ENCODE results near the gene GRAMD2A.

GRAMD2A gene

GRCh38 chr15:72217216-72217615 lies 19.6 kb upstream of the GRAMD2A start:
- no peak for DNase-seq (ENCODE audit: low read depth)

DNA sequence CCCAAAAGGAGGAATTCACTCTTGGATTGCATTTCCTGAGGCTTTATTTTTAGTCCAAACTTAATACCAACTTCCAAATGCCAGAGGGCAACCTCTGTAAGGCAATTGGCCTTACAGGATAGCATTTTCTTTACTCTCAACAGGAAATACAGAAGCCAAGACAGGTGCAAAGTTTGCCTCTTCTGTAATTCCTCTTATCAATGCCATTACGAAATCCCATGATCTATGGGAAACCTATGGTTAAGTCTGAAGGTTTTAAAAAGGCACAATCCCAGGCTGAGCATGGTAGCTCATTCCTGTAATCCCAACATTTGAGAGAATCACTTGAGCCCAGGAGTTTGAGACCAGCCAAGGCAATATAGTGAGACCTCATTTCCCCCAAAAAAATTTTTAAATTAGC lies 18.5 kb upstream of the GRAMD2A start:
- no peak for DNase-seq (ENCODE audit: low read depth)

DNA sequence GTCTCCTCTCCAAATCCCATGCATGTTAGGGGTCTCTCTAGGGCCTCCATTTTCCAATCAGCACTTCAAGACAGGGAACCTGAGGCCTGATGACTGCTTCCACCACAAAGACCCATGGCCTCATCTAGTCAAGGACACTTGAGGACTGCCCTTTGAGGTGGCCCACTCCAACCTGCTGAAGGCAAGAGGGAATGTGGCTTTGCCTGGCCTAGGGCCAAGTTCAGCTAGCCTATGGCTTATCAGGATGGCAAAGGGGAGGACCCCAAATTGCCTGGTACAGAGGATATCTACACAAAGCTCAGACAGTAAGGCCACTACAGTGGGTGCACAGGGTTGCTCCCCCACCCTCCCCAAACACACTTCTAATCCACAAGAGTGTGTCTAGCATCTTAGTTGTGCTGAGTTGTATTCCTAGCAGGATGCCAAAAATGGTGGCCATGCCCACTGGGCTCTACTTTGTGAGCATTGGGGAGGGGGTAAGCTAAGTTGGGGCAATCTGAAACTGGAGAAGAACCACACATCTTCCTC lies 10.0 kb upstream of the GRAMD2A start:
- no peak for DNase-seq (ENCODE audit: low read depth)

GRCh38 chr15:72206677-72207000 lies 9.1 kb upstream of the GRAMD2A start:
- no peak for DNase-seq (ENCODE audit: low read depth)

DNA sequence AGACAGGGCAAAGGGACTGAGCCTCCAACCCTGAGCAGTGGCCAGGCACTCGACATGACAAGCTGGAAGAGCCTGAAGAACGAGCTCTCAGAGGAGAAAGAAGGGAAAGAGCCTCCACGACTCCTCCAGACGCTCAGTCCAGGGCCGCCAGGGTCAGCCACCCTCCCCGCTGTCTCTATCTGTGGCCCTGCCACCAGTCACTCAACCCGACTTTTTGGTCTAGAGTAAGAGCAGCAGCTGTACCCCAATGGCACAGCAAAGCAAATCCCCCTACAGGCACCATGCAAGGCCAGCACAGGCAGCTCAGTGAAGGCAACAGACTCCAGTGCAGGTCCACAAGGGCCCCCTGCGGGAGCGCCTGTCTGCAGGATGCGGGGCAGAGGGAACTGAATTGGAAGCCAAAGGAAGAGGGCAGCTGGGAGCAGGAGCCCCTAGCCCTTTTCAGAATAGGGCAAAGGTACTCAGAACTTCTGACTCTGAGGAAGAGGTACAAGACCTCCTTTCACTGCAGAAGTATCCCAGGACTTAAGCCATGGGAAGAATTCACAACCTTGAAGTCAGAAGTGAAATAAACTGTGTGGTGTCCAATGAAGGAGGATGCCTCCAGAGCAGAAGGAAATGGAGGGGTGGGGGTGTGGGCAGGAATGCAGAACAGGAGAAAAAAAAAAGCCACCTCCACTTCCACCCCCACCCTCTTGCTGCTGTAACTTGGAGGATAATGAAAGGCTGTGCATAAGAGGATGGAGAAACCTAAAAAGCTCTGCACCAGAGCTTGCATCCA lies 8.5 kb upstream of the GRAMD2A start:
- DNase-seq (ENCODE audit: low read depth): no peak

DNA sequence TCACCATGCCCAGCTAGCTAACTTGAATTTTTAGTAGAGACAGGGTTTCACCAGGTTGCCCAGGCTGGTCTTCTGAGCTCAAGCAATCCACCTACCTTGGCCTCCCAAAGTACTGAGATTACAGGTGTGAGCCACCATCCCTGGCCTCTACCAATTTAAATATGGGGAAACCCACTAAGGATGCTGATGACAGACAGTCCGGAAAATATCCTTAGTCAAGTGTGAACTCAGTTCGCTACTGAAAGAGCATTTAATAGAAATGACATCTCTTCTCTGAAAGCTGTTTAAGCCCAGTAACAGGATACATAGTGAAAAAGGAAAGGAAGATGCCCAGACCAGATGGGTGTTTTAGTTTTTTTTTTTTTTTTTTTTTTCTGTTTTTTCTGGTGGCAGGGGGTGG lies 7.7 kb upstream of the GRAMD2A start:
- no peak for DNase-seq (ENCODE audit: low read depth)

GRCh38 chr15:72203507-72203837 lies 5.9 kb upstream of the GRAMD2A start:
- no peak for DNase-seq (ENCODE audit: low read depth)

GRCh38 chr15:72202801-72203506 lies 5.4 kb upstream of the GRAMD2A start:
- DNase-seq (ENCODE audit: low read depth): no peak

DNA sequence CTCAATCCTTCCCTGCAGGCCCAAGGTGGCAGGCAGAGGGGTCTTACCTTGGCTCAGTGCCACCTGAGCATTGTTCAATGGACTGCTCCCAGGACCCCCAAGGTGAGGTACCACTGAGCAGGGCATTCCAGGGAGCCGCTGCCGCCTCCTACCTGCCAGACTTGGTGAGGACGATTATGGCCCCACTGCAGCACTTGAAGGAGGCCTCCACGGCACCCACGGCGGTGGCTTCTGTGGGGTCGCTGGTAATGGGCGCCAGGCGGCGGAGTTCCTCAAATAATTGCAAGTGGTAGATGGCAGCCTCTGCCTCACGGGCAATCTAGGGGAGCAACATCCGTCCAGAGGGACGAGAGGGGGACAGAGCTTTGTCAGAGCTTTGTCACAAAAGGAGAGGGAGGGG lies 4.7 kb upstream of the GRAMD2A start:
- DNase-seq (ENCODE audit: low read depth): no peak

DNA sequence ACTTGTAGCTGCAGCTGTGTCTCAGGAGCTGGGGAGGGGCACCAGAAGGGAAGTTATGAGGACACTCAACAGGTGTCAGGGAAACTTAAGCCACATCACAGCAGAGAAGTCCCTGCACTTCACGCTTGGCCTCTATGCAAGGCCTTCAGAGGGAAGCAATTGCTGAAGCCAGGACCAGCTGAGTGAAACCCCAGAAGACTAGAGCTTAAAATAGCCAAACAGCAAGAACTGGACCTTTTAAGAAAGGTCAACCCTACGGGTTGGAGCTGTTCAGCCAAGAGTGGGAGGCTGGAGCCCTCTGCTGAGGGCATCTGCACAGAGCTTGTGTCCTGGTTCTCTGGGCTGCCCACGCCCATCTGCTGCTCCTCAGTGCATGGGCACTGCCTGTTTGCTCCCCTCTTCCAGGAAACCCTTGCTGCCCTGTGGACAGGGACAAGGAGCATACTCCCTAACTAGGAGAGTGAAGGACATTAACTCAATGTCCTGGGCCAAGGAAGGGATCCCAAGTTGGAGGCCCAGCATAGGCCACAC lies 3.9 kb upstream of the GRAMD2A start:
- no peak for DNase-seq (ENCODE audit: low read depth)

DNA sequence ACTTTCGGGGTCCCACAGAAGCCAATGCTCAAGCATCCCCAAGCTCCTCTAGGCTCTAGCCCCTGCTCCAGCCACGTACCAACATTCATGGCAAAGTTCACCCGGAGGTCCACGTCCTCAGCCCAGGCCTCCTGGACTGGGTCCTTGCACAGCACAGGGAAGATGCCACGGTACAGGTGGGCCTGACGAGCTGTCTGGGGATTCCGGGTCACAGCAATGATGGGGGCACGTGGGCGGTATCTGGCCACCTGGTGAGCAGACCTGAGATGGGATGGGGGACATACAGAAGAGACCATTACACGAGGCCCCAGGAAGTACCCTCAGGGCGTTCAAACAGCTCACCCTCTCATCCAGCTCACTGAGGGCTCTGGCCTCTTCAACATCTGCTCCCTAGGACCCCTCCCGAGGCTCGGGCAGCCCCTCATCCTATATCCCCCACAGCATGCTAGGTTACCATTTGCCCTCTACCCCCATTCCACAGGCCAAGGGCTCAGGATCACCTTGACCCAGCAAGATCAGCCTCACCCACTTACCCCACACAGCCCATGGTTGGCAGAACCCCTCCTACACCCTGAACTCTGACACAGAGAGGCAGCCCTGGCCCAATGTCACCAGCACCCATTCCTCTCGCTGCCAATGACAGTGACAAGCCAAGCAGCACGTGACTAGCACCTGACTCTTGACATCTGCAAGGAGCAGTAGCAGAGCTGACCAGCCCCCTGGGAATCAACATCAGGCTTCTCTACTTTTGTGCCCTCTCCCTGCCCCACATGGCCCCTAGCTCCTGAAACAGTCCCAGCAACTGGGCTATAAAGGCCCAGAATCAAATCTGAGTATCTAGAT lies 3.0 kb upstream of the GRAMD2A start:
- no peak for DNase-seq (ENCODE audit: low read depth)

DNA sequence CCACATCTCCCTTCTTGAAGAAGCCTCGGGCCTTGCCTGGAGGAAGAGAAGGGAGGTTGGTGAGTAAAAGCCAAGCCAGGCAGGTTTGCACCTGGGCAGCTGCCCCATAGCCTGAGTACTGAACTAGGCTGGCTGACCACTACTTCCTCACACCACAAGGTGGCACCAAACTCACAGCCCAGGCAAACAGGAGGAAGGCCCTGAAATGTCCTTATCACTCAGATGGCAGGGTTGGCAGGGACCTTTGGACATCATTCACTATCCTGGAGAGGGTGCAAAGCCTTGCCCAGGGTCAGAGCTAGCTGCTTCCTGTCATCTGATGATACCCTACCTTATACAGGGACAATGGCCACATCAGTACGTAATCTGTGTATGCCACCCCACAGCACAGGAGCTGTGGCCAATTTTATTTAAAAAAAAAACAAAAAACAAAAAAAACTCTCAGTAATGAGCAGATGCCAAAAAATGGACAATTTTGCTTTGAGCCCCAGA lies 2.2 kb upstream of the GRAMD2A start:
- no peak for DNase-seq (ENCODE audit: low read depth)

- DNase-seq (ENCODE audit: low read depth): no peak
Measured at GRCh38 chr15:72199205-72199515, 1.6 kb upstream of the GRAMD2A start.

- no peak for DNase-seq (ENCODE audit: low read depth)
Measured at GRCh38 chr15:72198356-72199204, 993 bp upstream of the GRAMD2A start.

GRCh38 chr15:72197041-72197459 lies 537 bp downstream of the GRAMD2A start:
- DNase-seq (ENCODE audit: low read depth): no peak

- no peak for DNase-seq (ENCODE audit: low read depth)
Measured at GRCh38 chr15:72196409-72197040, 1.1 kb downstream of the GRAMD2A start.

DNA sequence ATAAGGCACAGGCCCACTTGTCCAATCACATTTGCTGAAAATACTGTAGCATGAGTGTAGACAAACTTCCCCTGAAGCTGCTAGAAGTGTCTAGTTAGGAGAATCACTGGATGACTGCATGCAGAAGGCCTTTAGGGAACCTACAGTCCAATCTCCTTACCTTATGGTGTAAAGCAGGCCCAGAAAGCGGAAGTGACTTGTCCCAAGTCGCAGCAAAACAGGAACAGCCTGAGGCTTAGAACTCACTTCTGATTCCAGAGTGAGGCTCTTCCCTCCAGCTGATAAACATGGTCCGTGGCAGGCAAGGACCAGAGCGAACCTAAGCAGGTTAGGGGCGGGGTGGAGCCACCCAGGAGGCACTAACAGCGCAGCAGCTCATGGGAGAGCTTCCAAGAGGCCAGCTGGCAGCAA lies 2.5 kb downstream of the GRAMD2A start:
- no peak for DNase-seq (ENCODE audit: low read depth)

- DNase-seq (ENCODE audit: low read depth): no peak
Measured at GRCh38 chr15:72193836-72194396, 3.7 kb downstream of the GRAMD2A start.

DNA sequence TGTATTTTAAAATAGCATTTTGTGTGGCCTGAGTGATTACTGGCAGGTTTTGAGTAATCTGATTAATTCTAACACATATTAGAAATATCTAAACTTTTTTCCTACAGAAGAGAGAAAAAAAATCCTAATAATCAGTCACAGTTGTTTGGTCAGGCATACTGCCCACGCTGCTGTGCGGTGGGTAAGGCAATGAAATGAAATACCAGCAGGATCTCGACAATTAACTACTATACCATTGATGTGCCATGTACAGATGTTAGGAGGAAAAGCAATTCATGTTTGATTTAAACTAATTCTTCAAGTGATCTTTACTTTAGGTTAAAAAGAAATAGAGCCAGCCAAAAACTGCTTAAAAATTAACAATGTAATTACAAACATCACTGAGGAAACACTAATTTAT lies 5.2 kb downstream of the GRAMD2A start:
- DNase-seq (ENCODE audit: low read depth): no peak

DNA sequence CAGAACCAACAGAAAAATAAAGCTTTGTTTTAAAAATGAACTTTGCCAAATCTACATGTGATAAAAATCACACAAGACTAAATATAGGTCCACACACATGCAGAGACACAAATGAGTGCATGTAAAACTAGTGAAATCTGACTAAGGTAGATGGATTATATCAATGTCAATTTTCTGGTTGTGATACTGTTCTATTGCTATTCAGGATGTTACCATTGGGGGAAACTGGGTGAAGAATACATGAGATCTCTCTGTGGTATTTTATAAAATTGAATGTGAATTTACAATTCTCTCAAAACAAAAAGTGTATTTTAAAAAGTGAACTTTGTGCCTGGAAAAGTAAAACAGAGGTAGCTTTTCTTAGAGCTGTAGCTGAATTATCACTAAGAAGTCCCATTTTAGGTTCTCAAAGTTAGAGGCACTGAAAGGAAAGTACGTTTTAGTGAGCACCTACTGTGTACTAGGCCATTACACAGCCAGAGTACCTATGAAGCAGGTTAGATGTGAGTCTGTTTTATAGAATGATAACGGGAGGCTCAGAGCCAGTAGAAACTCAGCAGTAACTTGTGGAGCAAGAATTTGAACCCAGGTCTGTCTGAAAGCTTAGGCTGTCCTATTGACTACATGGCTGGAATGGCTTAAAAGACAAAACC lies 8.2 kb downstream of the GRAMD2A start:
- DNase-seq (ENCODE audit: low read depth): no peak

Measured in HS-27A (cell line).